ENCODE data around the gene AFF3. TPM values are rescaled to one million over a fixed set of nuclear protein-coding genes. Genes with fewer than 3 reads are reported as not detected.

The AFF3 gene
- total and polyA plus RNA-seq, 2 donors (not counting 3 experiments of a cell fraction or from before 2014, with no cell fraction given), result 0.06 to 0.07 TPM

- H3K36me3 ChIP-seq (ENCODE audit: control insufficient read depth in 2 of 2, extremely low read depth in 1 of 2, insufficient read depth in 2 of 2, low read length in 2 of 2), result no peaks in the 10 kb centered on the region
- no peak for FAIRE-seq
- H2AFZ ChIP-seq (ENCODE audit: low read depth, low read length), result no peak overlapping the region
- no peak for DNase-seq (ENCODE audit: low read depth, low spot score)
- no peaks in the 10 kb centered on the region for H3K79me2 ChIP-seq (ENCODE audit: control insufficient read depth, insufficient read depth, low read length)
- intact Hi-C loops (cut with micrococcal nuclease), result no loop called here
- dilution Hi-C loops (cut with MboI; ENCODE audit: extremely low pct_ligation_motif_present, low sequenced_read_pairs), result no loop called here
- no peaks in the 10 kb centered on the region for H3K4me1 ChIP-seq (ENCODE audit: control insufficient read depth, extremely low read depth, insufficient read depth, low read length)
- no peaks in the 10 kb centered on the region for H3K9me3 ChIP-seq (replicated peaks; ENCODE audit: control insufficient read depth, insufficient read depth, low read length)
- no peak overlapping the region for H3K4me2 ChIP-seq (ENCODE audit: insufficient read depth, low read length)
- H4K20me1 ChIP-seq (replicated peaks; ENCODE audit: control insufficient read depth, extremely low read depth, insufficient read depth, low read length), result no peaks in the 10 kb centered on the region
- peaks cover 2 to 6% of the 10 kb centered on the region in 2 experiments for H3K27me3 ChIP-seq (ENCODE audit: control insufficient read depth in 2 of 2, insufficient read depth in 2 of 2, low read length in 2 of 2)
- no TSS peak for BruUV-seq (replicated peaks)
- ChIA-PET POLR2A (no interaction called here), CTCF (no interaction called here)
- H3K27ac ChIP-seq (ENCODE audit: insufficient read depth, low read depth, low read length), result no peak overlapping the region
- no peak overlapping the region for H3K9ac ChIP-seq (replicated peaks; ENCODE audit: extremely low read depth, insufficient read depth, low read length)
- no peak for TF ChIP-seq POLR2A (IDR thresholded peaks at IDR 0.05; ENCODE audit: low read depth, low read length)
- no peak for TF ChIP-seq CTCF (IDR thresholded peaks at IDR 0.05; ENCODE audit: extremely low read depth in 1 of 2, insufficient read depth in 1 of 2, low read depth in 1 of 2, low read length in 2 of 2)
- TF ChIP-seq FOS (IDR thresholded peaks at IDR 0.05; ENCODE audit: borderline replicate concordance, insufficient read depth, low read length), result no peak
- TF ChIP-seq MYC (IDR thresholded peaks at IDR 0.05; ENCODE audit: low read depth, low read length), result no peak
- TF ChIP-seq MAX (IDR thresholded peaks at IDR 0.05; ENCODE audit: insufficient read depth, insufficient read length), result no peak
- no peak for TF ChIP-seq GATA2 (IDR thresholded peaks at IDR 0.05; ENCODE audit: insufficient read depth, insufficient read length, low read depth, low read length)
- TF ChIP-seq EZH2 (IDR thresholded peaks at IDR 0.05; ENCODE audit: borderline replicate concordance, low read depth, low read length, severe bottlenecking), result no peak
- TF ChIP-seq POLR2AphosphoS5 (IDR thresholded peaks at IDR 0.05; ENCODE audit: insufficient read depth, low read depth, low read length), result no peak
- TF ChIP-seq JUN (IDR thresholded peaks at IDR 0.05; ENCODE audit: borderline replicate concordance, insufficient read depth, insufficient read length, low read depth), result no peak
- no peaks in the 10 kb centered on the region for H3K9me1 ChIP-seq (replicated peaks; ENCODE audit: control insufficient read depth, extremely low read depth, insufficient read depth, low read length)
- no peak overlapping the region for H3K4me3 ChIP-seq (replicated peaks in 1 of 3; ENCODE audit: insufficient read depth in 1 of 3, low read depth in 1 of 3, low read length in 3 of 3)
Measured at GRCh38 chr2:99545066-99545465, 597.3 kb downstream of the AFF3 start.
